Naive thymus-derived CD8-positive, alpha-beta T cell (primary cell): ENCODE data around the gene UNC5B. TPM values are rescaled to one million over a fixed set of nuclear protein-coding genes. Genes with fewer than 3 reads are reported as not detected.

Experiments used
- ATAC-seq, 2 donors: fragments of 150-1000 bp; cut with Tn5 transposase in 1 of 2; sonication (Bioruptor Pico), chemical (Tn5 transposase) in 1 of 2; 1 replicate in 1 of 2; 2 replicates in 1 of 2; pipeline ENCODE4 v1.10.0; 2021; ENCODE audit warnings: mild to moderate bottlenecking in 2 of 2, moderate library complexity in 2 of 2
- POLR2A ChIA-PET: fragments of 350-600 bp; sonication (Branson Sonifier 250); formaldehyde crosslinking; loops from one replicate; lab custom pipeline; 2021; ENCODE audit warnings: antibody characterized with exemption; lab: Charles Lee
- DNase-seq, 10 donors: peaks; one replicate each; pipeline versions ENCODE4 v3.0.0 to v3.0.0-alpha.2; 2020 to 2022
- H3K27ac Mint-ChIP-seq, 10 donors: one replicate each; pipeline ENCODE4 v1.8.0; 2020 to 2022; ENCODE audit warnings: mild to moderate bottlenecking in 10 of 10, mixed read lengths in 10 of 10, moderate library complexity in 4 of 10, inconsistent platforms in 1 of 10
- H3K27me3 Mint-ChIP-seq, 5 donors: one replicate each; pipeline ENCODE4 v1.8.0; 2021 to 2022; ENCODE audit warnings: mixed read lengths in 5 of 5
- H3K36me3 Mint-ChIP-seq, 3 donors: one replicate each; pipeline ENCODE4 v1.8.0; 2020 to 2022; ENCODE audit warnings: mixed read lengths in 3 of 3, mild to moderate bottlenecking in 2 of 3, inconsistent platforms in 1 of 3
- H3K4me1 Mint-ChIP-seq, 4 donors: one replicate each; pipeline ENCODE4 v1.8.0; 2021 to 2022; ENCODE audit warnings: mixed read lengths in 4 of 4
- H3K4me3 Mint-ChIP-seq, 10 donors: one replicate each; pipeline ENCODE4 v1.8.0; 2020 to 2022; ENCODE audit warnings: mild to moderate bottlenecking in 10 of 10, mixed read lengths in 10 of 10, moderate library complexity in 6 of 10, inconsistent platforms in 1 of 10
- H3K9me3 Mint-ChIP-seq, 9 donors: one replicate each; pipeline ENCODE4 v1.8.0; 2020 to 2022; ENCODE audit warnings: mixed read lengths in 9 of 9, mild to moderate bottlenecking in 3 of 9, inconsistent platforms in 1 of 9, moderate library complexity in 1 of 9
- polyA plus RNA-seq, 3 donors: library from polyadenylated mRNA; unstranded; fragments of 300-500 nt; fragmentation: Illumina TruSeq; gene quantifications; one replicate each; pipeline ENCODE4 v1.2.3, GENCODE V29; 2021
- total RNA-seq, 8 experiments: library from RNA in 2 of 8; stranded (reverse) in 2 of 8; gene quantifications; one replicate each; pipeline ENCODE4 v1.2.3 and lab custom pipeline; 2021 to 2026

The UNC5B gene
- total and polyA plus RNA-seq, 5 experiments from 2014 or later = 0.03 TPM; not detected in 4

GRCh38 chr10:71284544-71285179 is 72.3 kb downstream of the UNC5B start:
- H3K27me3 Mint-ChIP-seq = peaks cover 0 to 2% (median 0%) of the 10 kb centered on the region in 5 donors
- POLR2A ChIA-PET = no interaction called here
- H3K27ac Mint-ChIP-seq = peak overlapping the region in 1 of 10 donors; percentile 77
- no peaks in the 10 kb centered on the region for H3K9me3 Mint-ChIP-seq
- ATAC-seq (no peak), DNase-seq (no peak)
- H3K4me3 Mint-ChIP-seq = no peak overlapping the region
- peaks cover 0 to 4% (median 3%) of the 10 kb centered on the region in 4 donors for H3K4me1 Mint-ChIP-seq
- no peaks in the 10 kb centered on the region for H3K36me3 Mint-ChIP-seq

GRCh38 chr10:71285180-71285545 is 72.8 kb downstream of the UNC5B start:
- Mint-ChIP-seq H3K9me3 (no peaks in the 10 kb centered on the region), H3K27me3 (peaks cover 0 to 2% (median 0%) of the 10 kb centered on the region in 5 donors), H3K36me3 (no peaks in the 10 kb centered on the region), H3K27ac (no peak overlapping the region), H3K4me1 (peaks cover 0 to 5% (median 4%) of the 10 kb centered on the region in 4 donors), H3K4me3 (no peak overlapping the region)
- POLR2A ChIA-PET = no interaction called here
- no peak for ATAC-seq
- DNase-seq = peak in 6 of 10 donors; percentile 4 to 27 (median 22)

- H3K27ac Mint-ChIP-seq = no peak overlapping the region
- no peak for DNase-seq
These were observed 73.6 kb downstream of the UNC5B start for GRCh38 chr10:71285986-71286385.

GRCh38 chr10:71286521-71287294 is 74.3 kb downstream of the UNC5B start:
- no peak for ATAC-seq

More at GRCh38 chr10:71285986-71286385, 73.6 kb downstream of the UNC5B start:
- Mint-ChIP-seq H3K9me3 (no peaks in the 10 kb centered on the region), H3K36me3 (no peaks in the 10 kb centered on the region), H3K4me1 (peaks cover 0 to 6% (median 4%) of the 10 kb centered on the region in 4 donors), H3K4me3 (no peak overlapping the region), H3K27me3 (peaks cover 0 to 2% (median 0%) of the 10 kb centered on the region in 5 donors)
- POLR2A ChIA-PET = no interaction called here
- no peak for ATAC-seq

GRCh38 chr10:71287456-71287855 is 75.1 kb downstream of the UNC5B start:
- Mint-ChIP-seq H3K4me1 (peaks cover 0 to 6% (median 4%) of the 10 kb centered on the region in 4 donors), H3K27ac (no peak overlapping the region), H3K9me3 (no peaks in the 10 kb centered on the region), H3K4me3 (no peak overlapping the region), H3K27me3 (peaks cover 0 to 2% (median 0%) of the 10 kb centered on the region in 5 donors), H3K36me3 (no peaks in the 10 kb centered on the region)
- no peak for ATAC-seq
- POLR2A ChIA-PET = no interaction called here
- DNase-seq = no peak

More at GRCh38 chr10:71286521-71287294, 74.3 kb downstream of the UNC5B start:
- peaks cover 0 to 2% (median 0%) of the 10 kb centered on the region in 5 donors for H3K27me3 Mint-ChIP-seq
- no peak for DNase-seq
- peaks cover 0 to 6% (median 4%) of the 10 kb centered on the region in 4 donors for H3K4me1 Mint-ChIP-seq
- H3K27ac Mint-ChIP-seq = peak overlapping the region in 2 of 10 donors; percentile 29 to 80
- no peaks in the 10 kb centered on the region for H3K9me3 Mint-ChIP-seq
- no peaks in the 10 kb centered on the region for H3K36me3 Mint-ChIP-seq
- POLR2A ChIA-PET = no interaction called here
- no peak overlapping the region for H3K4me3 Mint-ChIP-seq

- Mint-ChIP-seq H3K27me3 (peaks cover 0 to 2% (median 0%) of the 10 kb centered on the region in 5 donors), H3K4me1 (peaks cover 0 to 6% (median 3%) of the 10 kb centered on the region in 4 donors), H3K36me3 (no peaks in the 10 kb centered on the region), H3K27ac (no peak overlapping the region), H3K9me3 (no peaks in the 10 kb centered on the region), H3K4me3 (no peak overlapping the region)
- no peak for ATAC-seq
- DNase-seq = no peak
- POLR2A ChIA-PET = no interaction called here
These were observed 76.1 kb downstream of the UNC5B start for GRCh38 chr10:71288461-71288860.

- Mint-ChIP-seq H3K27ac (no peak overlapping the region), H3K9me3 (no peaks in the 10 kb centered on the region)
- POLR2A ChIA-PET = no interaction called here
These were observed 77.2 kb downstream of the UNC5B start for GRCh38 chr10:71289421-71290130.

GRCh38 chr10:71290331-71290730 is 78.0 kb downstream of the UNC5B start:
- Mint-ChIP-seq H3K4me3 (no peak overlapping the region), H3K36me3 (no peaks in the 10 kb centered on the region), H3K27ac (peak overlapping the region in 1 of 10 donors; percentile 12), H3K27me3 (peaks cover 0 to 2% (median 0%) of the 10 kb centered on the region in 5 donors), H3K9me3 (no peaks in the 10 kb centered on the region), H3K4me1 (peaks cover 0 to 6% (median 3%) of the 10 kb centered on the region in 4 donors)
- DNase-seq (no peak), ATAC-seq (no peak)
- POLR2A ChIA-PET = no interaction called here

More at GRCh38 chr10:71289421-71290130, 77.2 kb downstream of the UNC5B start:
- Mint-ChIP-seq H3K36me3 (no peaks in the 10 kb centered on the region), H3K27me3 (peaks cover 0 to 2% (median 0%) of the 10 kb centered on the region in 5 donors), H3K4me1 (peaks cover 0 to 6% (median 3%) of the 10 kb centered on the region in 4 donors), H3K4me3 (no peak overlapping the region)
- ATAC-seq (no peak), DNase-seq (no peak)

- Mint-ChIP-seq H3K9me3 (no peaks in the 10 kb centered on the region), H3K36me3 (no peaks in the 10 kb centered on the region), H3K4me3 (no peak overlapping the region), H3K27me3 (peaks cover 0 to 3% (median 0%) of the 10 kb centered on the region in 5 donors), H3K4me1 (peaks cover 0 to 6% (median 3%) of the 10 kb centered on the region in 4 donors), H3K27ac (no peak overlapping the region)
- no peak for DNase-seq
- POLR2A ChIA-PET = no interaction called here
- no peak for ATAC-seq
These were observed 78.6 kb downstream of the UNC5B start for GRCh38 chr10:71290806-71291527.

- Mint-ChIP-seq H3K27me3 (peaks cover 0 to 3% (median 0%) of the 10 kb centered on the region in 5 donors), H3K36me3 (no peaks in the 10 kb centered on the region), H3K27ac (no peak overlapping the region), H3K4me3 (no peak overlapping the region), H3K9me3 (no peaks in the 10 kb centered on the region), H3K4me1 (peaks cover 0 to 6% (median 3%) of the 10 kb centered on the region in 4 donors)
- POLR2A ChIA-PET = no interaction called here
- ATAC-seq = no peak
- DNase-seq = no peak
These were observed 79.1 kb downstream of the UNC5B start for GRCh38 chr10:71291528-71291900.

GRCh38 chr10:71292624-71293445 is 80.5 kb downstream of the UNC5B start:
- Mint-ChIP-seq H3K4me1 (peaks cover 0 to 6% (median 2%) of the 10 kb centered on the region in 4 donors), H3K27ac (peak overlapping the region in 2 of 10 donors; percentile 1 to 25), H3K27me3 (peaks cover 0 to 3% (median 0%) of the 10 kb centered on the region in 5 donors), H3K9me3 (no peaks in the 10 kb centered on the region), H3K36me3 (no peaks in the 10 kb centered on the region), H3K4me3 (no peak overlapping the region)
- no peak for DNase-seq
- POLR2A ChIA-PET = no interaction called here
- no peak for ATAC-seq
